GM19351 (cell line): ENCODE results near the gene KCNK4.

ENCODE experiments used
- ATAC-seq: cut with Tn5 transposase; IDR thresholded peaks from one replicate; pipeline ENCODE4 v1.9.1; 2021; ENCODE audit warnings: mild to moderate bottlenecking, moderate library complexity; ENCODE audit not compliant: unreplicated experiment

The KCNK4 gene

DNA sequence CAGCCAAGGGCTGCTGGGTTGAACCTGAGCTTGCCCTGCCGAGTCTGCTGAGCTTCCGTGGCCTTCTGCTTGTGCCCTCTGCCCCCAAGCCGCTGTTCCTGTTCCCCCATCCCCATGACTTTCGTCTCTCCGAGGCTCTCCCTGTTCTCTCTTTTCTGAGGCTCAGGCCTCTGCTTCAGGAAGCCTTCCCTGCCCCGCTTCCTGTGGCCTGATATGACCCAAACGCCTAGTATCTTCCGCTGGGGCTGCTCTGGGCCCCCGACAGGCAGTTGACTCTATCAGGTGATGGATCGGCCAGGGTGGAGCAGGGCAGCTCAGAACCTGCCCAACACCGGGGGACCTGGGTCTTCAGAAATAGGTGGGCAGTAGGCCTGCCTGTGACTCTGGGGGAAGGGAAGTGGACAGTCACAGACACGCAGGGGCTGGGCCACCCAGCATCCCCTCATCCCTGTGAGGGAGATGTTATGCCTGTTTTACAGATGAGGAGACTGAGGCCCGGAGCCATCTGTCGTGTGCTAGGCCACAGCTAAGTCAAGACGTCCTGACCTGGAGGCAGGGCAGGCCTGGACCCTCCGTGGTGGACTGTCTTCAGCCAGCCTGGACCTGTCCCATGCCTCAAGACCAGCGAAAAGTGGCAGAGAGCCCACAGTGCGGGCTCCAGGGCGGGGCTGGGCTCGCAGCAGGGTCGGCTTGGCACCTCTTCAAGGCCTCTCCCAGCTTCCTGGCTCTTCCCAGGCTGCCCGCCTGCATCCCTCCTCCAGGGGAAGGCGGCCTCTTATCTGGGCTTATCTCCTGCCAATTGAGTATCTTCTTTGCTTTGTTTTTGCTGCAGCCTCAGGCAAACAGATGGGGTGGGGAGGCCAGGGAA lies 22.8 kb upstream of the KCNK4 start:
- ATAC-seq, result no peak

DNA sequence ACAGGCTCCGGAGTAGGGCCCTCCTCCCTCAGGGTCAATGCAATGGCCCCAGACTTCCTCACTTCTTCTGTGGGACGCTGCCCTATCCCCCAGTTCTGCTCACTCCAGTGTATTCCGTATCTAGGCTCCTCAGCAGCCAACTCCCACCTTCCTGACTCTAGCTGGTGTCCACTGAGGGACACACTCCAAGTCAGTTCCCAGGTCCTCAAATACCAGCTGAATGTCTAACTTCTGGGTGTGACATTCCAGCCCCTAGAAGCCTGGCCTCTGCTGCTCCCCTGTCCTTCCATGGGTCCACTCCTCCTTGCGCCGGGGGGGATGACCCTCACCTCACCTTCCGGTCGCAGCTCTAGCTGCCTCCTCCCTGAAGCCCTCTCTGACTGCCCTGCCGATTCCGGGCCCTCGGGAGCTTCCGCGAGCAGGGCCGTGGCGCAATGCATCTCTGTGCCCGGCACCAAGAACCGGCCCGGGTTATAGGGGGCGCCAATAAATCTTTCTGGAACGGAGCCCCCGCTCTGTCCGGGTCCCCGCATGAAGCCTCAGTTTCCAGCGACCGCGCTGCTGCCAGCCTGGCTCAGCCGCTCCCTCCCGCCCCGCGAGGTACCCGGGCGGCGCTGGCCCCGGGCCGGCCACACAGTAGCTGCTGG lies 22.1 kb upstream of the KCNK4 start:
- peak; percentile 9 for ATAC-seq

DNA sequence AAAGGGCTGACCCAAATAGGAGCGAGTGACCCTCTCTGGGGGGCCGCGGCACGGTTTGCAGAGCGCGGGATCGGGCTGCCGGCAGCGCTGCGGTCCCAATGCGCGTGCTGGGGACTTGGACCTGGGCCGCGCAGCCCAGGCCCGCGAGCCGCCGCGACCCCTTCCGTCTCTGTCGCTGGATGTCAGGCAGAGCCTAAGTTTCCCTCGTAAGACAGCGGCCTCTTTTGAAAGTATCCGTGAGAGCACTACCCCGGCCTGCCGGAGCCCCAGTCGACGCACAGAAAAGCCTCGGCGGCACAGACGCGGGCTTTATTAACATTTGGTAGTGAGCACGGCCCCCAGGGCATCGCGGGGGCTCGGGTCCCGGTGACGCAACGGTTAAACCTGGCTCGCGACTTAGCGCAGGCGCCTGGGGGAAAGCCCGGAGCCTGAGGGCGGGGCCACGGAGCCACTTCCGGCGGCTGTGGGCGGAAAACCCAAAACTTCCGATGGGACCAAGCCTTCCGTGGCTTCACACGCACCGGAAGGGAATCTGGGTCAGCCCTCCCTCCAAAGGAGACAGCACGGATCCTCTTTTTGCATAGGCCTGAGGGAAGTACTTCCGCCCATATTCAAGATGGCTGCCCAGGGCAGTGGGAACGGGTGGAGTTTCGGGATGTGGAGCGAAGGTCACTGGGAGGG lies 21.4 kb upstream of the KCNK4 start:
- peak; percentile 67 for ATAC-seq

DNA sequence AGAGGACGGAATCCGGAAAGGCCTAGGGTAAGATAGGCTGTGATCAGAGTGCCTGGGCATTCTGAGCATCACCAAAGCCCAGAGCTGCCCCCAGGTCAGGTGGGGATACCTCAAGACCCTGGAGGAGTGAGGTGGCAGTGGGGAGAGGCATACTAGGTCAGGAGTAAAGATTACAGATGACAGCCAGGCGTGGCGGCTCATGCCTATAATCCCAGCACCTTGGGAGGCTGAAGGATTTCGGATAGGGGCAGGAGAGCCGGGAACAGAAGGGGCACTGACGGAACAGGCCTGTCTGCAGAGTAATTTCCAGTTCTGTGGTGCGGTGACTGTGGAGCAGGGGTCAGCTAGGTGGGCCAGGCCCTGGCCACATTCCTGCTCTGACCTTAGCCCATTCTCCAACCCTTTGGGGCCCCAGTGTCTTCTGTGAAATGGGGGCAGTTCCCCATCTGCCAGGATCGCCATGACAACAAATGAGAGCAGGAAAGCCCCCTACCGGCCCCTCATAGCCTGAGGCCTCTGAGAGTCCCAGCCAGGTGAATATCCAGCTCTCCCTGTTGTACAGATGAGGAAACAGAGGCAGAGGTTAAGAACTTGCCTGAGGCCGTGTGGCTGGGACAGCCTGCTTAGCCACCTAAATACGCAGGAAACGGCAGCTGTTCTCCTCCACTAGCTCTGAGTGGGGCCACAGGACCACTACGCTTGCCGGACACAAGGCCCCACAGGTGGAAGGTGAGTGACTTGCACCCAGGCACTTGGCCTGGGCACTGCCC lies 15.9 kb upstream of the KCNK4 start:
- no peak for ATAC-seq

DNA sequence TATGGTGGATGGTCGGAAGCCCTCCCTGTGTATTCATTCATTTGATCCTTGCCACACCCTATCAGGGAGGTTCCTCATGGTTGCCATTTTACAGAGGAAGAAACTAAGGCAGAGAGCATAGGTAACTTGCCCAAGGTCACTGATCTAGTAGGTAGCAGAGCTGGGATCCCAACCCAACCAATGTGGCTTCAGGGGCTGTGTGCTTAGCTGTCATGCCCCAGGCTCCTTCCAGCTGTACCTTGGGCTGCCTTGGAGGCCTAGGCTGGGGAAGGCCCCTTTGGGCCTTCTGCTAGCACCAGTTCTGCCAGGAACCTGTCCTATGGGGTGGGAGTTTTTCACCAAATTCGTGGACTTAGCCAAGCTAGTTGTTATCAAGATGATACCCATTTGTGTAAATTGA lies 15.3 kb upstream of the KCNK4 start:
- ATAC-seq, result no peak

- ATAC-seq, result no peak
Measured at GRCh38 chr11:64276653-64277431, 14.3 kb upstream of the KCNK4 start.

GRCh38 chr11:64278576-64279190 lies 12.4 kb upstream of the KCNK4 start:
- ATAC-seq, result no peak

DNA sequence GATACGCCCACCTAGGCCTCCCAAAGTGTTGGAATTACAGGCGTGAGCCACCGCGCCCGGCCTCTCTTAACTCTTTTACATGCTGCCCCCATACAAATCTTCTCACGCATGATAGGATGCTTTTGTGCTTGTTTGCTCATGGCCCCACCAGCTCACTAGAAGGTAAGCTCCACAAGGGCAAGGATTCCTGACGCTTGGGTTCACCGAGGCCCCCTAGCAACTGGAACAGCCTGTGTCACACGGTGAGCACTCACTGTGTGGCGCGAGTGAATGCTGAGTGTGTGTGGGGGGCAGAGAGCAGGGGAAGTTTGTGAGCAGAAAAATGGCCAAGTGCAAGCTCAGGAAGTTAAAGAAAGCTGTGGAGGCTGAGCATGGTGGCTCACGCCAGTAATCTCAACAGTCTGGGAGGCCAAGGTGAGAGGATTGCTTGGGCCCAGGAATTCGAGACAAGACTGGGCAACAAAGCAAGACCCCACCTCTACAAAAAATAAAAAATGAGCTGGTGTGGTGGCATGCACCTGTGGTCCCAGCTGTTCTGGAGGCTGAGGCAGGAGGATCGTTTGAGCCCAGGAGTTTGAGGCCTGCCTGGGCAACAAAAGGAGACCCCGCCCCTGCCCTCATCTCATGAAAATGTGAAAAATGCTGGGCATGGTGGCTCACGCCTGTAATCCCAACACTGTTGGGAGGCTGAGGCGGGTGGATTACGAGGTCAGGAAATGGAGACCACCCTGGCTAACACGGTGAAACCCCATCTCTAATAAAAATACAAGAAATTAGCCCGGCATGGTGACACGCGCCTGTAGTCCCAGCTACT lies 8.9 kb upstream of the KCNK4 start:
- no peak for ATAC-seq

DNA sequence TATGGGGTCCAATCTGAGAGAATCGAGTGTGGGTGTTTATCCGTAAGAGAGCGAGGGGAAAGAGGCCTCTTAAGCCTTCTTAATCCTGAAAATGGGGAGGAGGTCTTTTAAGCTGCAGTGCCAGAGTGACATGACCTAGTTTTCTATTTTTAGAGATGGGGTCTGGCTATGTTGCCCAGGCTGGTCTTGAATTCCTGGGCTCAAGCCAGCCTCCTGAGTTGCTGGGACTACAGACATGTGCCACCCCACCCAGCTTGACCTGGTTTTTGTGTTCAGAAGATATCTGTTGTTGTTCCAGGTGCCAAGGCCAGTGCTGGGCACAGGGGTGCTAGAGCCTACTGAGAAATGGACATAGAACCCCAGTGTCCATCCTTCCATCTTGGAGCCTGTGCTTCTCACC lies 8.0 kb upstream of the KCNK4 start:
- ATAC-seq, result no peak

- ATAC-seq, result peak; percentile 78
Measured at GRCh38 chr11:64284048-64284961, 6.8 kb upstream of the KCNK4 start, which contains the start of gene BAD. Gene BAD, minus strand, starts transcription at chr11:64284665. Its CDS starts 297 bp downstream, at chr11:64284368.

DNA sequence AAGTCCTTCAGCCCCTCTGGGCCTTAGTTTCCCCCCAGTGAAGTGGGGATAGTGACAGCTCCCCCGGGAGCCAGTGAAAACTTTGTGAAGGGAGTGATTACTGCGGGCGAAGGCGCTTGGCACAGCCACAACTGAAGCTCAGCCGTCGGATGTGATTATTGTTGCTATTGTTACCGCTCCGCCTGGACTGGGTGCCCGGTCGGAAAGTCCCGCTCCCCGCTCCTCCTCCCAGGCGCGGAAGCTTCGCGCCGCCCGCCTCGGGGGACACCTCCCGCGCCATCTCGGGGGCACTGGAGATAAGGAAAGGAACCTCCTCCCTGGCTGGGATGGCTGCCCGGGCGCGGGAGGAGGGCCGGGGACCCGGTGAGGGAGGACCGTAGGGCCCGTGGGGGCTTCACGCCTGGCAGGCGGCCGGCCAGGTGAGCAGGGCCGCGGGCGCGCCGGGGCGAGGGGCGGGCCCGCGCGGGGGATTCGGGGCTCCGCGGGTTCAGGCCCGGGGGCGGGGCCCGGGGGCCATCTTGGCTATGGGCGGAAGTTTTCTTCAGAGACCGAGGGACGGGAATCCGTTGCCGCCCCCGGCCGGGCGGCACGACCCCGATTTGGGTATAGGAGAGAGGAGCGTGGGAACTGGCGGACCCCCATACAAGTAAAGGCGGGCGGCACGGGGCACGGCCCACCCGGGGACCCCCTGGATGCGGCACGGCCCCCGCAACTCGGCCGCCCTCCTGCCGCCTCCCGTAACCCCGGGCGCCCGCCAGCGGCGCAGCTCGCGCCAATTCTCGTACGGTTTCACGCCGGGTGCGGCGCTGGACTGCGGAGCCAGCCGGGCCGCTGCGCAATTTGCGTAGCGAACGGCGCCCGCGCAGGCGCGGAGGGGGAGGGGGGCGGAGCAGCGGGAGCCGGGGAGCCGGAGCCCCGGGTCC lies 5.9 kb upstream of the KCNK4 start, which contains the start of gene GPR137:
Gene GPR137, plus strand, starts transcription at position 887 of the 923 bp plus-strand sequence. CDS start 677 bp downstream, outside the sequence.
- ATAC-seq, result peak; percentile 57

DNA sequence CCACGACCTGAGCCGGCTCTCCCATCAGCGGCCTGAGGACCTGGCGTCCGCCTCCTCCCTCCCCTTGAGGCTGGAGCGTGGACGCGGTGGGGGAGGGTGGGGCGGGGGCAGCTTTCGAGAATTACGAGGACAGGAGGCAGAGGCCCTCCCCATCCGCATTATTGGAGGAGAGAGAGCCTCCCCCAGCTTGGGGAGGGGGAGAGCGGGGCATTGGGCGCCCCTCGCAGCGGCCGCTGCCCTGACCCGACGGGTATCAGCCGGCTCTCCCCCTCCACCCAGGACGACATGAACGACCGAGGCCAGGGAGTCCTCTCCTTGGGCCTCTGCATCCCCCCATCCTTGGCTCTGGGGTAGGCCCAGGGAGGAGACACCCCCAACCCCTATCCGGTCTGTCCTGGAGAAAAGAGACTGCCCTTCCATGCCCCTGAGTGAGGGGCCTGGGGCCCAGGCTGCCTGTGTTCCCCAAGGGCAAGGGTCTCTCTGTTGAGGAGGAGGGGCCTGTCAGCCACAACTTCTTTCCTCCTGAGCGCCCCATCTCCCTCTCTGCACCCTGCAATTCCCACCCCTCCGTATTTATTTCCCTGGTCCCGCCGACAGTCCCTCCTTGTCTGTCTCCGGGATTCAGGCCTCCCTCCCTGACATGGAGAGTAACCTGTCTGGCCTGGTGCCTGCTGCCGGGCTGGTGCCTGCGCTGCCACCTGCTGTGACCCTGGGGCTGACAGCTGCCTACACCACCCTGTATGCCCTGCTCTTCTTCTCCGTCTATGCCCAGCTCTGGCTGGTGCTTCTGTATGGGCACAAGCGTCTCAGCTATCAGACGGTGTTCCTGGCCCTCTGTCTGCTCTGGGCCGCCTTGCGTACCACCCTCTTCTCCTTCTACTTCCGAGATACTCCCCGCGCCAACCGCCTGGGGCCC lies 5.0 kb upstream of the KCNK4 start:
- ATAC-seq, result no peak

- ATAC-seq, result no peak
Measured at GRCh38 chr11:64286801-64287159, 4.3 kb upstream of the KCNK4 start.

DNA sequence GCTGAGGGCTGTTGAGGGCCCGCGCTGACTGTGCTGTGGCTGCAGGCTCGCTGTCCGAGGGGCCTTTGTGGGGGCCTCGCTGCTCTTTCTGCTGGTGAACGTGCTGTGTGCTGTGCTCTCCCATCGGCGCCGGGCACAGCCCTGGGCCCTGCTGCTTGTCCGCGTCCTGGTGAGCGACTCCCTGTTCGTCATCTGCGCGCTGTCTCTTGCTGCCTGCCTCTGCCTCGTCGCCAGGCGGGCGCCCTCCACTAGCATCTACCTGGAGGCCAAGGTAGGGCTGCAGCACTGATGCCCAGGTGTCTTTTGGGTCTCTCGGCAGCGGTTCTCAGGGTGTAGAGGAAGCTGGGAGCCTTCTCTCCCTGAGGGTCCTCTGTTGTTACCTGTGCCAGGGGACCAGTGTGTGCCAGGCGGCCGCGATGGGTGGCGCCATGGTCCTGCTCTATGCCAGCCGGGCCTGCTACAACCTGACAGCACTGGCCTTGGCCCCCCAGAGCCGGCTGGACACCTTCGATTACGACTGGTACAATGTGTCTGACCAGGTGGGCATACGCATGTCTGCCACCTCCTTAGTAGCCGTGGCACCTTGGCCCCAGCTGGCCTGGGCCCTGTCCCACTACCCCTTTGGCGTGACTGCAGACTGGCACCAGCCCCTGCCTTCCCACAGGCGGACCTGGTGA lies 3.3 kb upstream of the KCNK4 start:
- no peak for ATAC-seq

DNA sequence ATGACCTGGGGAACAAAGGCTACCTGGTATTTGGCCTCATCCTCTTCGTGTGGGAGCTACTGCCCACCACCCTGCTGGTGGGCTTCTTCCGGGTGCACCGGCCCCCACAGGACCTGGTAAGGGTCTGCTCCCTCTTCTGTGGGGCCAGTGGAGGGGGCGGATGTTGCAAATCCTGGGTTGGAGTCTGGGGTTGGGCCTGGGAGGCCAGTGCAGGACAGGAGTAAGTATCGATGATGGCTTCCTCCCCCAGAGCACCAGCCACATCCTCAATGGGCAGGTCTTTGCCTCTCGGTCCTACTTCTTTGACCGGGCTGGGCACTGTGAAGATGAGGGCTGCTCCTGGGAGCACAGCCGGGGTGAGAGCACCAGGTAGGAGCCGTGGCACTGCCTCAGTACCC lies 2.8 kb upstream of the KCNK4 start:
- ATAC-seq, result no peak
